Vagina (tissue), 2 donors: ENCODE measurements around the gene TSPEAR. TPM values are rescaled to one million over a fixed set of nuclear protein-coding genes. Genes with fewer than 3 reads are reported as not detected.
A peak's percentile ranks its signal among the peaks of the same experiment; 100 is the strongest.
"Not testable (repeated sequence)": the region's sequence is repeated elsewhere in the genome, so short reads cannot be mapped to it uniquely, and the experiment has no call there.

Experiments
- DNase-seq, 2 donors: peaks; one replicate each; pipeline ENCODE4 v3.0.0-alpha.2; 2017; ENCODE audit errors: extremely low spot score in 2 of 2
- H3K27ac ChIP-seq: fragments of 200-600 bp; sonication (generic); one replicate; pipeline ENCODE4 v1.5.1; 2019
- H3K27me3 ChIP-seq: fragments of 200-600 bp; sonication (generic); one replicate; pipeline ENCODE4 v1.5.1; 2019
- H3K36me3 ChIP-seq, 2 donors: fragments of 200-600 bp; sonication (generic); one replicate each; pipeline ENCODE4 v1.5.1; 2017 to 2019
- H3K4me1 ChIP-seq: fragments of 200-600 bp; sonication (generic); one replicate; pipeline ENCODE4 v1.5.1; 2019
- H3K4me3 ChIP-seq, 2 donors: fragments of 200-600 bp; sonication (generic); 1 replicate in 1 of 2; 2 replicates in 1 of 2; pipeline ENCODE4 v1.5.1; 2016 to 2019
- H3K9me3 ChIP-seq: fragments of 200-600 bp; sonication (generic); one replicate; pipeline ENCODE4 v1.5.1; 2019
- CTCF ChIP-seq, 3 experiments: fragments of 450-650 bp in 2 of 3; fragments of 200-600 bp in 1 of 3; sonication (generic) in 1 of 3; IDR thresholded peaks; one replicate each; pipeline ENCODE4 v1.5.1; 2017 to 2019; ENCODE audit warnings: antibody characterized with exemption in 3 of 3, mild to moderate bottlenecking in 2 of 3, moderate library complexity in 2 of 3
- POLR2A ChIP-seq, 2 donors: fragments of 450-650 bp; IDR thresholded peaks; one replicate each; pipeline ENCODE4 v1.6.1; 2017; ENCODE audit warnings: antibody characterized with exemption in 2 of 2, mild to moderate bottlenecking in 2 of 2, moderate library complexity in 2 of 2
- POLR2AphosphoS5 ChIP-seq, 2 donors: sonication (generic); formaldehyde crosslinking; IDR thresholded peaks; one replicate each; pipeline ENCODE4 v1.9.0; 2017; ENCODE audit warnings: antibody characterized with exemption in 2 of 2, mild to moderate bottlenecking in 2 of 2, low read depth in 1 of 2; ENCODE audit not compliant: insufficient read depth in 1 of 2
- intact Hi-C: fragments of 100-400 bp; cut with DNase I; formaldehyde crosslinking; loops from one replicate; pipeline ENCODE4 v1.15.1; 2023
- total RNA-seq: library from RNA; depleted of rRNA; stranded (reverse); fragments of >200 nt; gene quantifications from one replicate; pipeline ENCODE4 v1.2.3, GENCODE V29; 2016

The TSPEAR gene
- total RNA-seq, 1 donor from 2014 or later, result not detected

DNA sequence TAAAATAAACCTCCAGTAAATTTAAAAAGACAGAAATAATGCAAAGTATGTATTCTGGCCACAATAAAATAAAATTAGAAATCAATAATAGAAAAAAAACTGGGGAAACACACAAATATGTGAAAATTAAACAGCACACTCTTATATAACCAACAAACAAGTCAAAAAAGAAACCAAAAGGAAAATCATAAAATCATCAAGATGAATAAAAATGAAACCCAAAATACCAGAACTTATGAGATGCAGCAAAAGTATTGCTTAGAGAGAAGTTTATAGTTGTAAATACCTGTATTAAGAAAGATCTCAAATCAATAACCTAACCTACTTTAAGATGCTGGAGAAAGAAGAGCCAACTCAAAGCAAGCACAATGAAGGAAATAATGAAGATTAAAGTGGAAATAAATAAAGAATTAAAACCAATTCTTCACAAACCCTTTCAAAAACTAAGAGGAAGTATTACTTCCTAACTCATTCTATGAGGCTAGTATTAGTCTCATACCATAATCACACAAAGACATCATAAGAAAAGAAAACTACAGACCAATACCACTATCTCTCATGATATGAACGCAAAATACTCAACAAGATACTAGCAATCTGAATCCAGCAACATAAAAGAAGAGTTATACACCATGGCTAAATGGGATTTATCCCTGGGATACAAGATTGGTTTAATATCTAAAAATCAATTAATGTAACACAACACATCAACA lies 146.3 kb downstream of the TSPEAR start:
- Histone ChIP-seq H3K4me3 (no peak overlapping the region), H3K36me3 (no peaks in the 10 kb centered on the region), H3K27me3 (no peaks in the 10 kb centered on the region), H3K9me3 (no peaks in the 10 kb centered on the region), H3K27ac (no peak overlapping the region), H3K4me1 (no peaks in the 10 kb centered on the region)
- DNase-seq, result no peak
- no peak for TF ChIP-seq POLR2AphosphoS5 (IDR thresholded peaks at IDR 0.05; ENCODE audit: insufficient read depth in 1 of 2, low read depth in 1 of 2)
- TF ChIP-seq POLR2A (IDR thresholded peaks at IDR 0.05), result no peak
- TF ChIP-seq CTCF (IDR thresholded peaks at IDR 0.05), result no peak
- intact Hi-C loops, result no loop called here

DNA sequence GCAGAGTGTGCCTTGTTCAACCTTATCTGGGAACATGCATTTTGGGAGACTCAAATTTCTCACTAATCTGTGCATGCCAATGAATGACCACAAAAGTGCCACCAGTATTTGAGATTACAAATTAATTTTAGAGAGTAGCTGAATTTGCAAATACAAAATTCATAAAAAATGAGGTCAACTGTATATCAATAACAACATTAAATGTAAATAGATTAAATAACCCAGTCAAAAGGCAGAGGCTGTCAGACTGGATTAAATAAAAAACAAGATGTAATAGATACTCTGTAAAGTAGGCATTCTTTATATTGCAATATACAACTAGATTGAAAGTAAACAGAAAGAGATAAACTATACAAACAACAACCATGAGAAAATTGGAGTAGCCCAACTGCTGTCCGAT lies 147.3 kb downstream of the TSPEAR start:
- DNase-seq, result no peak
- Histone ChIP-seq H3K9me3 (no peaks in the 10 kb centered on the region), H3K36me3 (no peaks in the 10 kb centered on the region), H3K4me1 (no peaks in the 10 kb centered on the region), H3K4me3 (no peak overlapping the region), H3K27me3 (no peaks in the 10 kb centered on the region), H3K27ac (no peak overlapping the region)
- TF ChIP-seq POLR2A (IDR thresholded peaks at IDR 0.05), result no peak
- TF ChIP-seq POLR2AphosphoS5 (IDR thresholded peaks at IDR 0.05; ENCODE audit: insufficient read depth in 1 of 2, low read depth in 1 of 2), result no peak
- TF ChIP-seq CTCF (IDR thresholded peaks at IDR 0.05), result no peak
- intact Hi-C loops, result no loop called here

DNA sequence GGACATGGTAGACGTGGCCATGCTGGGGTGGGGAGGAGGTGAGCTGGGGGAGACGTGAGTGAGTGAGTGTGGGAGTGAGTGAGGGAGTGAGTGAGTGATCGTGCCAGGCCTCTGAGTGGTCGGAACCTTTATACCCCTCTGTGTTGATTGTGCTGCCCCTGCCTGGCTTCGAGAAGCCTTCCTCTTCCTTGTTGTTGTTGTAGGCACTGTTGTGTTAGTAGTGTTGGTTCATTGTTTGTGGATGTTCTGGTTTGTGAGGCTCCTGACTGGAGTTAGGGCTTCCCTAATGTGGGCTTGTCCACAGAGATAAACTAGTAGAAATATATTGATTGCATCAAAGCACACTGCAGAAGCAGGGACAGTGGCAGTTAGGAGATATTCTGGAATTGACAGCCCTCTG lies 152.7 kb downstream of the TSPEAR start, which contains the start of gene KRTAP10-3:
KRTAP10-3 (minus strand) TSS at position 101 of the 400 bp plus-strand sequence; CDS start at position 21, 80 bp downstream.
- TF ChIP-seq CTCF (IDR thresholded peaks at IDR 0.05) (no peak), POLR2A (IDR thresholded peaks at IDR 0.05) (no peak), POLR2AphosphoS5 (IDR thresholded peaks at IDR 0.05; ENCODE audit: insufficient read depth in 1 of 2, low read depth in 1 of 2) (no peak)
- no peaks in the 10 kb centered on the region for H3K27me3 ChIP-seq
- no peaks in the 10 kb centered on the region for H3K36me3 ChIP-seq

DNA sequence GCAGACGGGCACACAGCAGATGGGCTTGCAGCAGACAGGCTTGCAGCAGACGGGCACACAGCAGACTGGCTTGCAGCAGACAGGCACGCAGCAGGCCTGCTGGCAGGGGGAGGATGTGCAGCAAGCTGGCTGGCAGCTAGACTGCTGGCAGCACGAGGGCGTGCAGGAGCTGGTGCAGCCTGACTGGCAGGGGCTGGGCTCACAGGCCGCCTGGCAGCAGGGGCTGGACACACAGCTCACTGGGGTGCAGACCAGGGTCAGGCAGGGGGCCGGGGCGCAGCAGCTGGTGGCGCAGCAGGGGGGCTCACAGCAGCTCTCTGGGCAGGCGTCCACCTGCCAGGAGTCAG lies 153.1 kb downstream of the TSPEAR start:
- H3K4me1 ChIP-seq, H3K27me3 ChIP-seq, H3K4me3 ChIP-seq, H3K9me3 ChIP-seq, intact Hi-C loops, H3K36me3 ChIP-seq, H3K27ac ChIP-seq: not testable (repeated sequence)
- peak in 1 of 2 donors; percentile 40 for DNase-seq

More for the DNA sequence above, 152.7 kb downstream of the TSPEAR start, which contains the start of gene KRTAP10-3:
- peak in 1 of 2 donors; percentile 75 for DNase-seq
- Histone ChIP-seq H3K4me3 (no peak within 1 kb of the TSS), H3K4me1 (no peaks in the 10 kb centered on the region), H3K27ac (no peak within 1 kb of the TSS), H3K9me3 (no peaks in the 10 kb centered on the region)
- intact Hi-C loops, result no loop called here

GRCh38 chr21:44557491-44558328 lies 153.7 kb downstream of the TSPEAR start:
- no peak overlapping the region for H3K4me3 ChIP-seq
- TF ChIP-seq POLR2AphosphoS5 (IDR thresholded peaks at IDR 0.05; ENCODE audit: insufficient read depth in 1 of 2, low read depth in 1 of 2) (no peak), CTCF (IDR thresholded peaks at IDR 0.05) (no peak), POLR2A (IDR thresholded peaks at IDR 0.05) (no peak)
- H3K27me3 ChIP-seq, result no peaks in the 10 kb centered on the region
- H3K36me3 ChIP-seq, result no peaks in the 10 kb centered on the region
- H3K9me3 ChIP-seq, result no peaks in the 10 kb centered on the region
- H3K4me1 ChIP-seq, result no peaks in the 10 kb centered on the region
- intact Hi-C loops, result no loop called here
- peak in 1 of 2 donors; percentile 67 for DNase-seq
- H3K27ac ChIP-seq, result no peak overlapping the region
